ENCODE data around the gene GMPR. TPM values are rescaled to one million over a fixed set of nuclear protein-coding genes. Genes with fewer than 3 reads are reported as not detected.

Gene GMPR
- total RNA-seq, 4 donors from 2014 or later, result 3.6 to 8.1 (median 6.3) TPM; not detected in 1

- TF ChIP-seq, protein P1, sequence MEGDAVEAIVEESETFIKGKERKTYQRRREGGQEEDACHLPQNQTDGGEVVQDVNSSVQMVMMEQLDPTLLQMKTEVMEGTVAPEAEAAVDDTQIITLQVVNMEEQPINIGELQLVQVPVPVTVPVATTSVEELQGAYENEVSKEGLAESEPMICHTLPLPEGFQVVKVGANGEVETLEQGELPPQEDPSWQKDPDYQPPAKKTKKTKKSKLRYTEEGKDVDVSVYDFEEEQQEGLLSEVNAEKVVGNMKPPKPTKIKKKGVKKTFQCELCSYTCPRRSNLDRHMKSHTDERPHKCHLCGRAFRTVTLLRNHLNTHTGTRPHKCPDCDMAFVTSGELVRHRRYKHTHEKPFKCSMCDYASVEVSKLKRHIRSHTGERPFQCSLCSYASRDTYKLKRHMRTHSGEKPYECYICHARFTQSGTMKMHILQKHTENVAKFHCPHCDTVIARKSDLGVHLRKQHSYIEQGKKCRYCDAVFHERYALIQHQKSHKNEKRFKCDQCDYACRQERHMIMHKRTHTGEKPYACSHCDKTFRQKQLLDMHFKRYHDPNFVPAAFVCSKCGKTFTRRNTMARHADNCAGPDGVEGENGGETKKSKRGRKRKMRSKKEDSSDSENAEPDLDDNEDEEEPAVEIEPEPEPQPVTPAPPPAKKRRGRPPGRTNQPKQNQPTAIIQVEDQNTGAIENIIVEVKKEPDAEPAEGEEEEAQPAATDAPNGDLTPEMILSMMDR (IDR thresholded peaks at IDR 0.05), result no peak
- peak in 1 of 2 donors; percentile 26 for TF ChIP-seq POLR2A (IDR thresholded peaks at IDR 0.05)
- peak in 2 of 3 donors; percentile 62 to 84 for DNase-seq
- peaks cover 0 to 19% (median 9%) of the 10 kb centered on the region in 4 donors for H3K4me1 ChIP-seq
Measured at GRCh38 chr6:16322666-16323312, 84.4 kb downstream of the GMPR start.

DNA sequence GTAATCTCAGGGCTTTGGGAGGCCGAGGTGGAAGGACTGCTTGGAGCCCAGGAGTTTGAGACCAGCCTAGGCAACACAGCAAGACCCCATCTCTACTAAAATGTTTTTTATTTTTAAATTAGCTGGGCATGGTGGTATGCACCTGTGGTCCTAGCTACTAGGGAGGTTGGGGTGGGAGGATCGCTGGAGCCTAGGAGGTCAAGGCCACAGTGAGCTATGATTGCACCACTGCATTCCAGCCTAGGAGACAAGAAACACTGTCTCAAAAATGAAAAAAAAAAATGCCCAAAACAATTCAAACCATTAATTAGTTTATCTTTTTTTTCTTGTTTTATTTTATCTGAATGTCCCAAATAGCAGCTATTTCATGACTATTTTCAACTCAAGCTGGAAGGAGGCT is 85.8 kb downstream of the GMPR start:
- Histone ChIP-seq H3K4me1 (peaks cover 0 to 19% (median 9%) of the 10 kb centered on the region in 4 donors), H3K27me3 (no peaks in the 10 kb centered on the region), H3K36me3 (peaks cover 0 to 23% (median 0%) of the 10 kb centered on the region in 3 donors), H3K9me3 (no peaks in the 10 kb centered on the region), H3K4me3 (no peak overlapping the region), H3K27ac (no peak overlapping the region)
- DNase-seq, result no peak
- TF ChIP-seq POLR2A (IDR thresholded peaks at IDR 0.05), result no peak
- TF ChIP-seq, protein P1 (IDR thresholded peaks at IDR 0.05), result no peak

More at GRCh38 chr6:16322666-16323312, 84.4 kb downstream of the GMPR start:
- Histone ChIP-seq H3K27ac (peak overlapping the region; percentile 17 to 58 (median 42)), H3K4me3 (no peak overlapping the region), H3K9me3 (no peaks in the 10 kb centered on the region), H3K36me3 (peaks cover 0 to 20% (median 0%) of the 10 kb centered on the region in 3 donors), H3K27me3 (no peaks in the 10 kb centered on the region)

GRCh38 chr6:16324606-16325225 is 86.3 kb downstream of the GMPR start:
- TF ChIP-seq POLR2A (IDR thresholded peaks at IDR 0.05), result no peak
- TF ChIP-seq, protein P1 (IDR thresholded peaks at IDR 0.05), result no peak
- H3K27me3 ChIP-seq, result no peaks in the 10 kb centered on the region
- no peak overlapping the region for H3K4me3 ChIP-seq
- no peak for DNase-seq
- no peaks in the 10 kb centered on the region for H3K9me3 ChIP-seq
- H3K27ac ChIP-seq, result no peak overlapping the region
- H3K36me3 ChIP-seq, result peaks cover 0 to 23% (median 0%) of the 10 kb centered on the region in 3 donors
- peaks cover 0 to 18% (median 9%) of the 10 kb centered on the region in 4 donors for H3K4me1 ChIP-seq

- H3K4me1 ChIP-seq, result peaks cover 0 to 10% (median under 1%) of the 10 kb centered on the region in 4 donors
- no peak overlapping the region for H3K4me3 ChIP-seq
- H3K27me3 ChIP-seq, result no peaks in the 10 kb centered on the region
- peaks cover 0 to 23% (median 0%) of the 10 kb centered on the region in 3 donors for H3K36me3 ChIP-seq
- no peak overlapping the region for H3K27ac ChIP-seq
- DNase-seq, result no peak
- TF ChIP-seq, protein P1 (IDR thresholded peaks at IDR 0.05), result no peak
- no peak for TF ChIP-seq POLR2A (IDR thresholded peaks at IDR 0.05)
- no peaks in the 10 kb centered on the region for H3K9me3 ChIP-seq
Measured at GRCh38 chr6:16326531-16326930, 88.1 kb downstream of the GMPR start.

GRCh38 chr6:16326971-16327776 is 88.8 kb downstream of the GMPR start:
- no peak for DNase-seq

More at GRCh38 chr6:16326971-16327776, 88.8 kb downstream of the GMPR start:
- H3K9me3 ChIP-seq, result no peaks in the 10 kb centered on the region
- no peak overlapping the region for H3K4me3 ChIP-seq
- no peak for TF ChIP-seq POLR2A (IDR thresholded peaks at IDR 0.05)
- TF ChIP-seq, protein P1 (IDR thresholded peaks at IDR 0.05), result no peak
- peaks cover 0 to 23% (median 0%) of the 10 kb centered on the region in 3 donors for H3K36me3 ChIP-seq
- H3K4me1 ChIP-seq, result peaks cover 0 to 15% (median 4%) of the 10 kb centered on the region in 4 donors
- H3K27me3 ChIP-seq, result no peaks in the 10 kb centered on the region
- H3K27ac ChIP-seq, result no peak overlapping the region

Measured in Peyer's patch (tissue), 4 donors.